Ishikawa (cell line): ENCODE data around the gene OR5B2.

Source experiments
- CEBPB ChIP-seq: IDR thresholded peaks from 2 replicates; pipeline ENCODE4 v1.6.1; 2012
- CREB1 ChIP-seq: IDR thresholded peaks from 2 replicates; pipeline ENCODE4 v1.6.1; 2012; ENCODE audit warnings: low read depth
- EGR1 ChIP-seq: IDR thresholded peaks from 2 replicates; pipeline ENCODE4 v1.6.1; 2012
- EP300 ChIP-seq: IDR thresholded peaks from 2 replicates; pipeline ENCODE4 v1.6.1; 2012; ENCODE audit warnings: borderline replicate concordance
- FOXM1 ChIP-seq: IDR thresholded peaks from 2 replicates; pipeline ENCODE4 v1.6.1; 2012; ENCODE audit warnings: low read depth, borderline replicate concordance
- NFIC ChIP-seq: IDR thresholded peaks from 2 replicates; pipeline ENCODE4 v1.6.1; 2012
- RAD21 ChIP-seq: IDR thresholded peaks from 2 replicates; pipeline ENCODE4 v1.6.1; 2012; ENCODE audit warnings: low read depth
- TAF1 ChIP-seq: IDR thresholded peaks from 2 replicates; pipeline ENCODE4 v1.6.1; 2012; ENCODE audit warnings: low read depth, mild to moderate bottlenecking
- TCF12 ChIP-seq: IDR thresholded peaks from 2 replicates; pipeline ENCODE4 v1.6.1; 2012; ENCODE audit warnings: low read depth
- TEAD4 ChIP-seq: IDR thresholded peaks from 2 replicates; pipeline ENCODE4 v1.6.1; 2012
- YY1 ChIP-seq: IDR thresholded peaks from 2 replicates; pipeline ENCODE4 v1.6.1; 2012; ENCODE audit warnings: low read depth
- ZBTB7A ChIP-seq: IDR thresholded peaks from 2 replicates; pipeline ENCODE4 v1.6.1; 2012; ENCODE audit warnings: low read depth
- TF ChIP-seq, protein P1 (sequence below): IDR thresholded peaks from 2 replicates; pipeline ENCODE4 v1.6.1; 2012
- TF ChIP-seq, protein P2 (sequence below): IDR thresholded peaks from 2 replicates; pipeline ENCODE4 v1.6.1; 2012
- TF ChIP-seq, protein P3 (sequence below): IDR thresholded peaks from 2 replicates; pipeline ENCODE4 v1.6.1; 2012; ENCODE audit warnings: low read depth, mild to moderate bottlenecking

OR5B2 gene

DNA sequence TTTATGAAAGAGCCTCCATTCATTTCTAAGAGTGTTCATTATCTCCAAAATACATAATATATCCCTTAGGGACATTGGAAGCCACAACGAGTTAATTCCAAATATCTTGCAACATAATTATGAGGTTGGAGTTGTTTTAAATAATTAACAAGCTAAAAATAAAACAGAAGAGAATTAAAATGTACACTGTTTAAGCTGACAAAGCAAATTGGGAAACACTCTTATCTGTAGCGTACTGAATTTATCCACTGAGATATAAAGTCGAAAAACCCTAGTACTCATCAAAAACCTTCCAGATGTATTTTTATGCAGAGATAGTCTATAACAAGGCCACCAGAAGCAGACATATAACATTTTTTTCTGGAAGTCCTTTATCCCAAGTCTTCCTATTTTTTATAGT is 6.3 kb upstream of the OR5B2 start:
- TF ChIP-seq TCF12: no peak
- no peak for TF ChIP-seq CREB1
- no peak for TF ChIP-seq TEAD4
- TF ChIP-seq, protein P1, sequence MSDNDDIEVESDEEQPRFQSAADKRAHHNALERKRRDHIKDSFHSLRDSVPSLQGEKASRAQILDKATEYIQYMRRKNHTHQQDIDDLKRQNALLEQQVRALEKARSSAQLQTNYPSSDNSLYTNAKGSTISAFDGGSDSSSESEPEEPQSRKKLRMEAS: no peak
- no peak for TF ChIP-seq EP300
- no peak for TF ChIP-seq YY1
- TF ChIP-seq NFIC: no peak
- no peak for TF ChIP-seq RAD21
- TF ChIP-seq TAF1: no peak
- TF ChIP-seq CEBPB: no peak
- TF ChIP-seq, protein P2, sequence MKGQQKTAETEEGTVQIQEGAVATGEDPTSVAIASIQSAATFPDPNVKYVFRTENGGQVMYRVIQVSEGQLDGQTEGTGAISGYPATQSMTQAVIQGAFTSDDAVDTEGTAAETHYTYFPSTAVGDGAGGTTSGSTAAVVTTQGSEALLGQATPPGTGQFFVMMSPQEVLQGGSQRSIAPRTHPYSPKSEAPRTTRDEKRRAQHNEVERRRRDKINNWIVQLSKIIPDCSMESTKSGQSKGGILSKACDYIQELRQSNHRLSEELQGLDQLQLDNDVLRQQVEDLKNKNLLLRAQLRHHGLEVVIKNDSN: no peak
- TF ChIP-seq ZBTB7A: no peak
- TF ChIP-seq, protein P3, sequence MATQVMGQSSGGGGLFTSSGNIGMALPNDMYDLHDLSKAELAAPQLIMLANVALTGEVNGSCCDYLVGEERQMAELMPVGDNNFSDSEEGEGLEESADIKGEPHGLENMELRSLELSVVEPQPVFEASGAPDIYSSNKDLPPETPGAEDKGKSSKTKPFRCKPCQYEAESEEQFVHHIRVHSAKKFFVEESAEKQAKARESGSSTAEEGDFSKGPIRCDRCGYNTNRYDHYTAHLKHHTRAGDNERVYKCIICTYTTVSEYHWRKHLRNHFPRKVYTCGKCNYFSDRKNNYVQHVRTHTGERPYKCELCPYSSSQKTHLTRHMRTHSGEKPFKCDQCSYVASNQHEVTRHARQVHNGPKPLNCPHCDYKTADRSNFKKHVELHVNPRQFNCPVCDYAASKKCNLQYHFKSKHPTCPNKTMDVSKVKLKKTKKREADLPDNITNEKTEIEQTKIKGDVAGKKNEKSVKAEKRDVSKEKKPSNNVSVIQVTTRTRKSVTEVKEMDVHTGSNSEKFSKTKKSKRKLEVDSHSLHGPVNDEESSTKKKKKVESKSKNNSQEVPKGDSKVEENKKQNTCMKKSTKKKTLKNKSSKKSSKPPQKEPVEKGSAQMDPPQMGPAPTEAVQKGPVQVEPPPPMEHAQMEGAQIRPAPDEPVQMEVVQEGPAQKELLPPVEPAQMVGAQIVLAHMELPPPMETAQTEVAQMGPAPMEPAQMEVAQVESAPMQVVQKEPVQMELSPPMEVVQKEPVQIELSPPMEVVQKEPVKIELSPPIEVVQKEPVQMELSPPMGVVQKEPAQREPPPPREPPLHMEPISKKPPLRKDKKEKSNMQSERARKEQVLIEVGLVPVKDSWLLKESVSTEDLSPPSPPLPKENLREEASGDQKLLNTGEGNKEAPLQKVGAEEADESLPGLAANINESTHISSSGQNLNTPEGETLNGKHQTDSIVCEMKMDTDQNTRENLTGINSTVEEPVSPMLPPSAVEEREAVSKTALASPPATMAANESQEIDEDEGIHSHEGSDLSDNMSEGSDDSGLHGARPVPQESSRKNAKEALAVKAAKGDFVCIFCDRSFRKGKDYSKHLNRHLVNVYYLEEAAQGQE: no peak
- no peak for TF ChIP-seq EGR1
- no peak for TF ChIP-seq FOXM1

DNA sequence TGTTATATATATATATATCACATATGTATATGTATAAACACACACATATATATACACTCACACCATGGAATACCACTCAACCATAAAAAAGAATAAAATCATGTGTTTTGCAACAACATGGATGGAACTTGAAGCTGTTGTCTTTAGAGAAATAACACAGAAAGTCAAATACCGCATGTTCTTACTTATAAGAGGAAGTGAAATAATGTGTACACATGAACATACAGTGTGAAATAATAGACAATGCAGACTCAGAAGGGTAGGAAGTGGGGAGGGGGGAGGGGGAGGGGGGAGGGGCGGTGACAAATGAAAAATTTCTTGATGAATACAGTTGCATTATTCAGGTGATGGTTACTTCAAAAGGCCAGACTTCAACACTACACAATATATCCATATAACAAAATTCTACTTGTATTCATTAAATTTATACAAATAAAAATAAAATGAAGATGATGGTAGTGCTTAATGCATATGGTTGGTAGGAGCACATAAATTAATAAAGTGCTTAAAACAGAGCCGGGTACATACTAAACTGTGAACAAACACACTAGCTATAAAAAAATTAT is 5.8 kb upstream of the OR5B2 start:
- TF ChIP-seq ZBTB7A (no peak), NFIC (no peak), TAF1 (no peak), RAD21 (no peak), FOXM1 (no peak), CREB1 (no peak), TEAD4 (no peak), CEBPB (no peak), YY1 (no peak), EGR1 (no peak), EP300 (no peak), TCF12 (no peak)
- TF ChIP-seq, protein P2: no peak

DNA sequence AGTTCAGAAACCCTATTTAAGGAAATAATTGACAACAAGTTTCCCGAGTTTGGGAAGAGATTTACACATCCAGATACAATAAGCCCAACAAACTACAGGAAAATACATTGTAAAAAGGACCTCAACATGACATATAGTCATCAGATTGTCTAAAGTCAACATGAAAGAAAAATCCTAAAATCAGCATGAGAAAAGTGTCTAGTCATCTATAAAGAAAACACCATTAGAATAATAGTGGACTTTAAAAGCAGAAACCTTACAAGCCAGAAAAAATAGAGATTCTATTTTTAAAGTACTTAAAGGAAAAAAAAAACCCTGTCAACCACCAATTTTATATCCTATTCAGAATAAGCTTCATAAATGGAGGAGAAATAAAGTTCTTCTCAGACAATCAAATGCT is 1.4 kb upstream of the OR5B2 start:
- TF ChIP-seq FOXM1 (no peak), YY1 (no peak), RAD21 (no peak), TEAD4 (no peak), EGR1 (no peak)
- TF ChIP-seq, protein P3: no peak

DNA sequence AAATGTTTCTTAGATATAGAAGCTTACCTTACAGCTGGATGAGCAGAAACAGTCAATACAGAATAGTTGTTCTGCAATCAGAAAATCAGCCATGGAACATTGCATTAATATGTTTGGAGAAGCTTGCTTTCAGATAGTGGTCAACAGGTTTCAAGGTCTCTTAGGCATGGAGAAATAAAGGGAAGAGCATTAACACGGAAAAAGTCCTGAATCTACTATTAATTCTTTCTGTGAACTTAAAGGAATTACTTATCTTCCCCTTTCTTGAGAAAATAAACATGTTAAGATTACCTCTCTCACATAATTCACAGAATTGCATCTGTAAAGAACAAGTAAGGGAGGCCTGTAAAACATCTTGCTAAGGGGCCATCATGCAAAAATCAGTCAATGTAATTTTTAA is 21.1 kb downstream of the OR5B2 start, which contains the start of gene OR5B3:
OR5B3 (minus strand) TSS at position 101 of the 400 bp plus-strand sequence. CDS start 3,465 bp downstream, outside the sequence.
- TF ChIP-seq FOXM1 (no peak), TEAD4 (no peak), TCF12 (no peak), EP300 (no peak), YY1 (no peak), NFIC (no peak), TAF1 (no peak), EGR1 (no peak), CREB1 (no peak), CEBPB (no peak)
- TF ChIP-seq, protein P3: no peak
- TF ChIP-seq, protein P2: no peak
